ENCODE data around the gene B4GALNT1.
A peak's percentile ranks its signal among the peaks of the same experiment; 100 is the strongest.
"Not testable (repeated sequence)": the region's sequence is repeated elsewhere in the genome, so short reads cannot be mapped to it uniquely, and the experiment has no call there.

Gene B4GALNT1

GRCh38 chr12:57632958-57633840 is at the start of gene B4GALNT1:
Gene B4GALNT1, minus strand, starts transcription at chr12:57633201. Its CDS starts 1,069 bp downstream, at chr12:57632132.
- peak; percentile 69 for DNase-seq (ENCODE audit: low spot score)
- POLR2A ChIA-PET (ENCODE audit: low non-redundant PET) = no interaction called here
- H3K27ac ChIP-seq = peak within 1 kb of the TSS; percentile 44
- TF ChIP-seq CTCF (conservative IDR thresholded peaks at IDR 0.05; ENCODE audit: low read depth) = peak; percentile 96
- CTCF ChIA-PET = interaction anchor here (0.5 to 4.0 kb wide), 31 partner anchors 9 to 1688 kb away, joined by 3 to 17 read pairs (median 3); partner anchors contain the start of gene TSPAN31

GRCh38 chr12:57679697-57680096 is 46.7 kb upstream of the B4GALNT1 start:
- TF ChIP-seq CTCF (conservative IDR thresholded peaks at IDR 0.05; ENCODE audit: low read depth) = no peak
- H3K27ac ChIP-seq = no peak overlapping the region
- ChIA-PET CTCF (no interaction called here), POLR2A (ENCODE audit: low non-redundant PET) (no interaction called here)
- DNase-seq (ENCODE audit: low spot score) = no peak

GRCh38 chr12:57677947-57678346 is 44.9 kb upstream of the B4GALNT1 start:
- H3K27ac ChIP-seq; POLR2A ChIA-PET (ENCODE audit: low non-redundant PET); CTCF ChIA-PET; DNase-seq (ENCODE audit: low spot score): not testable (repeated sequence)

- DNase-seq (ENCODE audit: low spot score) = no peak
- CTCF ChIA-PET = no interaction called here
- POLR2A ChIA-PET (ENCODE audit: low non-redundant PET) = no interaction called here
Measured at GRCh38 chr12:57674691-57675090, 41.7 kb upstream of the B4GALNT1 start.

GRCh38 chr12:57672801-57673200 is 39.8 kb upstream of the B4GALNT1 start:
- ChIA-PET POLR2A (ENCODE audit: low non-redundant PET) (no interaction called here), CTCF (no interaction called here)
- no peak for DNase-seq (ENCODE audit: low spot score)
- H3K27ac ChIP-seq = no peak overlapping the region
- TF ChIP-seq CTCF (conservative IDR thresholded peaks at IDR 0.05; ENCODE audit: low read depth) = no peak

More at GRCh38 chr12:57674691-57675090, 41.7 kb upstream of the B4GALNT1 start:
- H3K27ac ChIP-seq = no peak overlapping the region
- TF ChIP-seq CTCF (conservative IDR thresholded peaks at IDR 0.05; ENCODE audit: low read depth) = no peak

- H3K27ac ChIP-seq; POLR2A ChIA-PET (ENCODE audit: low non-redundant PET); CTCF ChIA-PET; DNase-seq (ENCODE audit: low spot score): not testable (repeated sequence)
Measured at GRCh38 chr12:57671811-57672210, 38.8 kb upstream of the B4GALNT1 start.

GRCh38 chr12:57669691-57670090 is 36.7 kb upstream of the B4GALNT1 start:
- CTCF ChIA-PET; H3K27ac ChIP-seq; DNase-seq (ENCODE audit: low spot score); POLR2A ChIA-PET (ENCODE audit: low non-redundant PET): not testable (repeated sequence)

GRCh38 chr12:57666897-57667296 is 33.9 kb upstream of the B4GALNT1 start:
- no peak for TF ChIP-seq CTCF (conservative IDR thresholded peaks at IDR 0.05; ENCODE audit: low read depth)
- no peak overlapping the region for H3K27ac ChIP-seq
- POLR2A ChIA-PET (ENCODE audit: low non-redundant PET) = no interaction called here
- DNase-seq (ENCODE audit: low spot score) = no peak
- CTCF ChIA-PET = no interaction called here

GRCh38 chr12:57665066-57665820 is 32.2 kb upstream of the B4GALNT1 start:
- CTCF ChIA-PET; DNase-seq (ENCODE audit: low spot score); POLR2A ChIA-PET (ENCODE audit: low non-redundant PET); H3K27ac ChIP-seq: not testable (repeated sequence)
